ENCODE results near the gene ERF.

The ERF gene

DNA sequence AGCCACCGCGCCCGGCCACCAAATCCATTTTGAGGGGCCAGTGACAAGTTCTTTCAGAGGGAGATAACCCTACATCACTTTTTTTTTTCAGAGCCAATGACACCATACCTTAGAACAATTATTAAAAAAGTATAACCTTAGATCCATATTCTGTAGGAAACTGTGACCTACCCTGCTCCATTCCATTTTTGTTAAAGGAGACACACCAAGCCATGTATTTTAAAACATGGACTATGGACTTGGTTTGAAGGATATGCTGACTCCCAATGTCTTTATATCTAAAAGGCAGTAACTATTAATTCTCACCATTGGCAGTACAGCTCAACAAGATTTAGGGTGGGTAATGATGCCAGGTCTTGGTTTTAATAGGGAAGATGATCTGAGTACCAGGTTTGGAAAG is 13.6 kb downstream of the ERF start:
- Histone ChIP-seq H3K4me3 (ENCODE audit: low read depth, low read length) (peak overlapping the region; percentile 74), H3K36me3 (ENCODE audit: control insufficient read depth, insufficient read depth, low read length) (no peaks in the 10 kb centered on the region), H3K9me3 (ENCODE audit: control insufficient read depth, low read length) (no peaks in the 10 kb centered on the region), H3K4me1 (peaks cover 6% of the 10 kb centered on the region), H3K79me2 (peaks cover 31% of the 10 kb centered on the region), H3K27me3 (ENCODE audit: control insufficient read depth, insufficient read depth, low read length) (no peaks in the 10 kb centered on the region), H2AFZ (no peak overlapping the region), H3K27ac (peak overlapping the region; percentile 36), H3K9ac (peak overlapping the region; percentile 68), H3K4me2 (ENCODE audit: low read length) (peak overlapping the region; percentile 80)
- TF ChIP-seq, protein P1, sequence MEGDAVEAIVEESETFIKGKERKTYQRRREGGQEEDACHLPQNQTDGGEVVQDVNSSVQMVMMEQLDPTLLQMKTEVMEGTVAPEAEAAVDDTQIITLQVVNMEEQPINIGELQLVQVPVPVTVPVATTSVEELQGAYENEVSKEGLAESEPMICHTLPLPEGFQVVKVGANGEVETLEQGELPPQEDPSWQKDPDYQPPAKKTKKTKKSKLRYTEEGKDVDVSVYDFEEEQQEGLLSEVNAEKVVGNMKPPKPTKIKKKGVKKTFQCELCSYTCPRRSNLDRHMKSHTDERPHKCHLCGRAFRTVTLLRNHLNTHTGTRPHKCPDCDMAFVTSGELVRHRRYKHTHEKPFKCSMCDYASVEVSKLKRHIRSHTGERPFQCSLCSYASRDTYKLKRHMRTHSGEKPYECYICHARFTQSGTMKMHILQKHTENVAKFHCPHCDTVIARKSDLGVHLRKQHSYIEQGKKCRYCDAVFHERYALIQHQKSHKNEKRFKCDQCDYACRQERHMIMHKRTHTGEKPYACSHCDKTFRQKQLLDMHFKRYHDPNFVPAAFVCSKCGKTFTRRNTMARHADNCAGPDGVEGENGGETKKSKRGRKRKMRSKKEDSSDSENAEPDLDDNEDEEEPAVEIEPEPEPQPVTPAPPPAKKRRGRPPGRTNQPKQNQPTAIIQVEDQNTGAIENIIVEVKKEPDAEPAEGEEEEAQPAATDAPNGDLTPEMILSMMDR (IDR thresholded peaks at IDR 0.05), result no peak

DNA sequence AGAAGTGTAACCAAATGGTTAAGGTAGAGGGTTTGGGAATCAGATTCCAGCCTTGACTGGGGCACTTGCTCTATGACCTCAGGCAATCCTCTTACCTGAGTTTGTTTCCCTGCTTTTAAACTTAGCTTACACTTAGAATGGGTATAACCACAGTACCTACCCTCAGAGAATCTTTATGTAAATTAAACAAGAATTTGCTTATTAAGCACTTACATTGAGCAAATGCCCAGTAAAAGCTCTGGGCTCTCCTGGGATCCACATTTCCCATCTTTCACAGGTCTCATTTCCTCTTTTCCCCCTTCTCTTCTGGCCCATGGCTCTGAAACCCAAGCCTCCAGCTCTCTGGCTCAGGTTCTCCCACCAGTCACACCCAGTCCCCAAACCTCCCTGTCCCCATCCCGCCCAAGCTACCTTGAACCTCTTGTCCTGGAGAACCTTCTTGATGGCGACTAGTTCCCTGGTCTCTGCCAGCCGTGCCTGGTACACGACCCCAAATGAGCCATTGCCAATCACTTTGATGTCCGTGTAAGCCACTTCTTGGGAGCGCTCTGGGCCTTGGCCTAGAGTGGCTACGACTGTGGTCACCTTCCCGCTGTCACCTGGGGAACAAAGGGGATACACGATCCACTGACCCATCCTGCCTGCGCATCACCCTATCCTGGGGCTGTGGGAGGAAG is 15.2 kb downstream of the ERF start:
- TF ChIP-seq, protein P1 (IDR thresholded peaks at IDR 0.05), result no peak
- H2AFZ ChIP-seq, result no peak overlapping the region
- H3K4me1 ChIP-seq, result peaks cover 6% of the 10 kb centered on the region
- H3K9me3 ChIP-seq (ENCODE audit: control insufficient read depth, low read length), result no peaks in the 10 kb centered on the region
- H3K4me2 ChIP-seq (ENCODE audit: low read length), result no peak overlapping the region
- no peak overlapping the region for H3K9ac ChIP-seq
- H3K27ac ChIP-seq, result no peak overlapping the region
- no peaks in the 10 kb centered on the region for H3K36me3 ChIP-seq (ENCODE audit: control insufficient read depth, insufficient read depth, low read length)
- no peak overlapping the region for H3K4me3 ChIP-seq (ENCODE audit: low read depth, low read length)
- peaks cover 31% of the 10 kb centered on the region for H3K79me2 ChIP-seq
- no peaks in the 10 kb centered on the region for H3K27me3 ChIP-seq (ENCODE audit: control insufficient read depth, insufficient read depth, low read length)

DNA sequence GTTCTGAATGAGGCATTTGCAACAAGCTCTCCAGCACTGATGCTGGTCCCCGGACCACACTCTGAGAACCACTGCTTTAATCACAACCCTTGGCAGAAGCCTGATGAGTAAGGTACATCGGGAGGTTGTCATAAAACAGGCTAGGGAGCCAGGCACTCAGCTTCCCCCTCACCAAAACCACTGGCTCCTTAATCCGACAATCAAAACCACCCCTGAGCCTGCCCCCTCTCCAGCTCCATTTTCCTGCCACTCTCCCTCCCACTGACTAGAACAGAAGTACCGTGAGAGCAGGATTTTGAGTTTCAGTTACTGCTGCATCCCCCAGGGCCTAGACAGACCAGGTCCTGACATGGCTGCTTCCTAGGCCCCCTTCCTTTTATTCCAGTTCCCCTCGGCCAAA is 19.7 kb downstream of the ERF start:
- H3K79me2 ChIP-seq, result peaks cover 13% of the 10 kb centered on the region
- no peak overlapping the region for H3K27ac ChIP-seq
- no peak overlapping the region for H3K9ac ChIP-seq
- no peaks in the 10 kb centered on the region for H3K36me3 ChIP-seq (ENCODE audit: control insufficient read depth, insufficient read depth, low read length)
- H3K4me2 ChIP-seq (ENCODE audit: low read length), result no peak overlapping the region
- no peaks in the 10 kb centered on the region for H3K27me3 ChIP-seq (ENCODE audit: control insufficient read depth, insufficient read depth, low read length)
- no peaks in the 10 kb centered on the region for H3K4me1 ChIP-seq
- H3K4me3 ChIP-seq (ENCODE audit: low read depth, low read length), result no peak overlapping the region
- no peak overlapping the region for H2AFZ ChIP-seq
- TF ChIP-seq, protein P1 (IDR thresholded peaks at IDR 0.05), result no peak
- no peaks in the 10 kb centered on the region for H3K9me3 ChIP-seq (ENCODE audit: control insufficient read depth, low read length)

DNA sequence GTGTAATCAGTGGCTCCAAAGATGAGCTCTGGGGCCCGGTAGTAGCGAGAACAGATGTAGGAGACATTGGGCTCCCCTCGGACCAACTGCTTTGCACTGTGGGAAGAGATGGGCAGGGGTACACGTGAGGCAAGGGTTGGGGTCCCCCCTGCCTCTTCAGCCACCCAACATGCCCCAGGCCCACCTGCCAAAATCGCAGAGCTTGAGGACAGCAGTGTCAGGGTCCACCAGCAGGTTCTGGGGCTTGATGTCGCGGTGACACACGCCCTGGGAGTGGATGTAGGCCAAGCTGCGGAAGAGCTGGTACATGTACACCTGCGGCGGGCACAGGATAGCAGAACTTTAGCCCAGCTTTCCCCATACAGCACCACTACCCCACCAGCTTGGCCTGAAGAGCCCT is 20.6 kb downstream of the ERF start:
- H2AFZ ChIP-seq, result no peak overlapping the region
- H3K9me3 ChIP-seq (ENCODE audit: control insufficient read depth, low read length), result no peaks in the 10 kb centered on the region
- no peaks in the 10 kb centered on the region for H3K27me3 ChIP-seq (ENCODE audit: control insufficient read depth, insufficient read depth, low read length)
- peaks cover 6% of the 10 kb centered on the region for H3K79me2 ChIP-seq
- H3K4me3 ChIP-seq (ENCODE audit: low read depth, low read length), result no peak overlapping the region
- no peaks in the 10 kb centered on the region for H3K36me3 ChIP-seq (ENCODE audit: control insufficient read depth, insufficient read depth, low read length)
- no peak overlapping the region for H3K4me2 ChIP-seq (ENCODE audit: low read length)
- no peak overlapping the region for H3K27ac ChIP-seq
- no peak overlapping the region for H3K9ac ChIP-seq
- H3K4me1 ChIP-seq, result no peaks in the 10 kb centered on the region
- TF ChIP-seq, protein P1 (IDR thresholded peaks at IDR 0.05), result no peak

DNA sequence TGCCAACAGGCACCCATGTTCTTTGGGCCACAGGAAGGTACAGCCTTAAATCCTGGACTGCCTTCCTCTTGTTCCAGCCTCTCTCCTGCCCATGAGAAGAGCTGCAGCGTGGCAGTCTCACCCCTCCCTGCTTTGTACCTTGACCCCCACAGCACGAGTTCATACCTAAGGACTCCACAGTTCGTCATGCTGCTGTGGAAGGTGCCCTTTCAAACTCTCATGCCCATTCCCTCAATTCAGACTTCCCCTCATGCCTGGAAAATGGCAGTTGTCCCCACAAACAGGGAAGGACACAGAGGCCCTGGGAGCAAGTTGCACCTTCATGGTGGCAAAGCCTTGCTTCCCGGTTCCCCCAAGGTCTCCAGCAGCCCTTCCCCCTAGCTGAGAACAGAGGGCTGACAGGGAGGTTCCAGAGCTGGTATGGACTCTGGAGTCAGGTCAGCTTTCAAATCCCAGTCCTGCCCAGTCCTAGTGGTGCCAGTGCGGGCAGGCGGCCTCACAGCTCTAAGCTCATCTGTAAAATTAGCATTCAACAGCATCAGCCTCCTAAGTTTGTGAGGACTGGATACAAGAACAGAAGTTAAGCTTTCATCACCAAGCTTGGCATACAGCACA is 21.1 kb downstream of the ERF start:
- no peaks in the 10 kb centered on the region for H3K36me3 ChIP-seq (ENCODE audit: control insufficient read depth, insufficient read depth, low read length)
- H3K79me2 ChIP-seq, result peaks cover 4% of the 10 kb centered on the region
- TF ChIP-seq, protein P1 (IDR thresholded peaks at IDR 0.05), result no peak
- no peaks in the 10 kb centered on the region for H3K4me1 ChIP-seq
- no peak overlapping the region for H3K27ac ChIP-seq
- no peak overlapping the region for H3K4me2 ChIP-seq (ENCODE audit: low read length)
- no peaks in the 10 kb centered on the region for H3K27me3 ChIP-seq (ENCODE audit: control insufficient read depth, insufficient read depth, low read length)
- no peak overlapping the region for H3K4me3 ChIP-seq (ENCODE audit: low read depth, low read length)
- no peak overlapping the region for H2AFZ ChIP-seq
- no peak overlapping the region for H3K9ac ChIP-seq
- H3K9me3 ChIP-seq (ENCODE audit: control insufficient read depth, low read length), result no peaks in the 10 kb centered on the region
